Measurements from ENCODE around the gene PARM1. TPM values are rescaled to one million over a fixed set of nuclear protein-coding genes. Genes with fewer than 3 reads are reported as not detected.

The PARM1 gene
- total and polyA plus RNA-seq, 2 experiments from 2014 or later = 4.9 to 10.4 TPM

DNA sequence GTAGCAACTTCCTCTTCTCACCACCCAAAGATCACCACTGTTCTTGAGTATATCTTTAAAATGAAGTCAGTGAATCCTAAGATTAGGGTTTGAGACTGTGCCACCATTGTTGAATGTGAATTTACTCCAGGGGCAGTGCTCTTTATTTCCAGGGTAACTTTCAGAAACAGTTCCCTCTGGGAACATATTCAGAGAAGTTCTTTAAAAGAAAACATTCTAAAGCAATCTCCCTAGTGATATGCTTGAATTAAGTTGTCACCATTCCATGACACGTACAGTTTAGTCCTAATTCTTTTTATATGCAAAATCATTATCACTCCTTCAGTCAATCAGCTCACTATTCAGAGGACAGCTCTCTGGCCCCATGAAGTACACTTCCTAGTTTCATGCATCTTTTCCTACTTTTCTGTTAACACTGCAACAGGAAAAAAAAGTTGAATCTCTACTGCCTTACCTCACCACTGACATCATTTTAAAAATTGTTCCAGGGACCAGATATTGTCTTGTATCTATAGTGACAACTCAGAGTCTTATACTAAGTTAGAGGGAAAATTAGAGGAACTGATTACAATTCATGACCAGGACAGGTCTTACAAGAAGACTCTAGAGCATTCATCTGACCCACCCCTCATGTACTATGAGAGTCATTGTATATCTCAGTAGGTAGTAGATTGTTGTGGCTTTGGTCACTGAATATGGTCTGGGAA, 49.8 kb downstream of the PARM1 start:
- Mint-ChIP-seq H3K36me3 (ENCODE audit: low read depth) (no peaks in the 10 kb centered on the region), H3K4me1 (no peaks in the 10 kb centered on the region), H3K9me3 (peaks cover 4% of the 10 kb centered on the region; the same call in 2 of the 3 replicates), H3K27ac (no peak overlapping the region), H3K4me3 (no peak overlapping the region), H3K27me3 (ENCODE audit: insufficient read depth, low read depth, poor library complexity) (no peaks in the 10 kb centered on the region)
- Histone ChIP-seq H3K79me2 (replicated peaks; ENCODE audit: insufficient read depth) (no peaks in the 10 kb centered on the region), H3K36me3 (ENCODE audit: insufficient read depth) (peaks cover 7% of the 10 kb centered on the region; the same call in 1 of the 2 replicates), H3K4me1 (ENCODE audit: insufficient read depth) (no peaks in the 10 kb centered on the region), H3K4me2 (no peak overlapping the region), H3K27me3 (ENCODE audit: insufficient read depth) (no peaks in the 10 kb centered on the region), H3K27ac (ENCODE audit: low read depth) (no peak overlapping the region), H3F3A (replicated peaks; ENCODE audit: low read depth) (no peaks in the 10 kb centered on the region), H2AFZ (no peak overlapping the region), H4K20me1 (replicated peaks; ENCODE audit: insufficient read depth) (no peaks in the 10 kb centered on the region), H3K9me2 (ENCODE audit: insufficient read depth) (0 out of 2 replicates have a peak, but pooled peaks cover 5% of the 10 kb centered on the region), H3K4me3 (no peak overlapping the region)
- DNase-seq (ENCODE audit: low spot score) (no peak), ATAC-seq (no peak)
- TF ChIP-seq ZNF331 (CRISPR knock-in tag; IDR thresholded peaks at IDR 0.05; ENCODE audit: low read depth) (no peak), EZH2phosphoT487 (IDR thresholded peaks at IDR 0.05; ENCODE audit: unreplicated experiment) (no peak), EZH2 (IDR thresholded peaks at IDR 0.05; ENCODE audit: low read depth, unreplicated experiment) (no peak), STAT1 (IDR thresholded peaks at IDR 0.05; ENCODE audit: unreplicated experiment) (no peak), ZNF114 (CRISPR knock-in tag; IDR thresholded peaks at IDR 0.05) (no peak), JUNB (IDR thresholded peaks at IDR 0.05; ENCODE audit: unreplicated experiment) (no peak), NANOG (IDR thresholded peaks at IDR 0.05; ENCODE audit: borderline replicate concordance) (no peak), POLR2AphosphoS5 (IDR thresholded peaks at IDR 0.05; ENCODE audit: low read depth) (no peak), CREB1 (CRISPR knock-in tag; IDR thresholded peaks at IDR 0.05; ENCODE audit: low read depth) (no peak)
- TF ChIP-seq, protein P1, sequence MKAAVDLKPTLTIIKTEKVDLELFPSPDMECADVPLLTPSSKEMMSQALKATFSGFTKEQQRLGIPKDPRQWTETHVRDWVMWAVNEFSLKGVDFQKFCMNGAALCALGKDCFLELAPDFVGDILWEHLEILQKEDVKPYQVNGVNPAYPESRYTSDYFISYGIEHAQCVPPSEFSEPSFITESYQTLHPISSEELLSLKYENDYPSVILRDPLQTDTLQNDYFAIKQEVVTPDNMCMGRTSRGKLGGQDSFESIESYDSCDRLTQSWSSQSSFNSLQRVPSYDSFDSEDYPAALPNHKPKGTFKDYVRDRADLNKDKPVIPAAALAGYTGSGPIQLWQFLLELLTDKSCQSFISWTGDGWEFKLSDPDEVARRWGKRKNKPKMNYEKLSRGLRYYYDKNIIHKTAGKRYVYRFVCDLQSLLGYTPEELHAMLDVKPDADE (IDR thresholded peaks at IDR 0.05) = no peak
- TF ChIP-seq, protein P2, sequence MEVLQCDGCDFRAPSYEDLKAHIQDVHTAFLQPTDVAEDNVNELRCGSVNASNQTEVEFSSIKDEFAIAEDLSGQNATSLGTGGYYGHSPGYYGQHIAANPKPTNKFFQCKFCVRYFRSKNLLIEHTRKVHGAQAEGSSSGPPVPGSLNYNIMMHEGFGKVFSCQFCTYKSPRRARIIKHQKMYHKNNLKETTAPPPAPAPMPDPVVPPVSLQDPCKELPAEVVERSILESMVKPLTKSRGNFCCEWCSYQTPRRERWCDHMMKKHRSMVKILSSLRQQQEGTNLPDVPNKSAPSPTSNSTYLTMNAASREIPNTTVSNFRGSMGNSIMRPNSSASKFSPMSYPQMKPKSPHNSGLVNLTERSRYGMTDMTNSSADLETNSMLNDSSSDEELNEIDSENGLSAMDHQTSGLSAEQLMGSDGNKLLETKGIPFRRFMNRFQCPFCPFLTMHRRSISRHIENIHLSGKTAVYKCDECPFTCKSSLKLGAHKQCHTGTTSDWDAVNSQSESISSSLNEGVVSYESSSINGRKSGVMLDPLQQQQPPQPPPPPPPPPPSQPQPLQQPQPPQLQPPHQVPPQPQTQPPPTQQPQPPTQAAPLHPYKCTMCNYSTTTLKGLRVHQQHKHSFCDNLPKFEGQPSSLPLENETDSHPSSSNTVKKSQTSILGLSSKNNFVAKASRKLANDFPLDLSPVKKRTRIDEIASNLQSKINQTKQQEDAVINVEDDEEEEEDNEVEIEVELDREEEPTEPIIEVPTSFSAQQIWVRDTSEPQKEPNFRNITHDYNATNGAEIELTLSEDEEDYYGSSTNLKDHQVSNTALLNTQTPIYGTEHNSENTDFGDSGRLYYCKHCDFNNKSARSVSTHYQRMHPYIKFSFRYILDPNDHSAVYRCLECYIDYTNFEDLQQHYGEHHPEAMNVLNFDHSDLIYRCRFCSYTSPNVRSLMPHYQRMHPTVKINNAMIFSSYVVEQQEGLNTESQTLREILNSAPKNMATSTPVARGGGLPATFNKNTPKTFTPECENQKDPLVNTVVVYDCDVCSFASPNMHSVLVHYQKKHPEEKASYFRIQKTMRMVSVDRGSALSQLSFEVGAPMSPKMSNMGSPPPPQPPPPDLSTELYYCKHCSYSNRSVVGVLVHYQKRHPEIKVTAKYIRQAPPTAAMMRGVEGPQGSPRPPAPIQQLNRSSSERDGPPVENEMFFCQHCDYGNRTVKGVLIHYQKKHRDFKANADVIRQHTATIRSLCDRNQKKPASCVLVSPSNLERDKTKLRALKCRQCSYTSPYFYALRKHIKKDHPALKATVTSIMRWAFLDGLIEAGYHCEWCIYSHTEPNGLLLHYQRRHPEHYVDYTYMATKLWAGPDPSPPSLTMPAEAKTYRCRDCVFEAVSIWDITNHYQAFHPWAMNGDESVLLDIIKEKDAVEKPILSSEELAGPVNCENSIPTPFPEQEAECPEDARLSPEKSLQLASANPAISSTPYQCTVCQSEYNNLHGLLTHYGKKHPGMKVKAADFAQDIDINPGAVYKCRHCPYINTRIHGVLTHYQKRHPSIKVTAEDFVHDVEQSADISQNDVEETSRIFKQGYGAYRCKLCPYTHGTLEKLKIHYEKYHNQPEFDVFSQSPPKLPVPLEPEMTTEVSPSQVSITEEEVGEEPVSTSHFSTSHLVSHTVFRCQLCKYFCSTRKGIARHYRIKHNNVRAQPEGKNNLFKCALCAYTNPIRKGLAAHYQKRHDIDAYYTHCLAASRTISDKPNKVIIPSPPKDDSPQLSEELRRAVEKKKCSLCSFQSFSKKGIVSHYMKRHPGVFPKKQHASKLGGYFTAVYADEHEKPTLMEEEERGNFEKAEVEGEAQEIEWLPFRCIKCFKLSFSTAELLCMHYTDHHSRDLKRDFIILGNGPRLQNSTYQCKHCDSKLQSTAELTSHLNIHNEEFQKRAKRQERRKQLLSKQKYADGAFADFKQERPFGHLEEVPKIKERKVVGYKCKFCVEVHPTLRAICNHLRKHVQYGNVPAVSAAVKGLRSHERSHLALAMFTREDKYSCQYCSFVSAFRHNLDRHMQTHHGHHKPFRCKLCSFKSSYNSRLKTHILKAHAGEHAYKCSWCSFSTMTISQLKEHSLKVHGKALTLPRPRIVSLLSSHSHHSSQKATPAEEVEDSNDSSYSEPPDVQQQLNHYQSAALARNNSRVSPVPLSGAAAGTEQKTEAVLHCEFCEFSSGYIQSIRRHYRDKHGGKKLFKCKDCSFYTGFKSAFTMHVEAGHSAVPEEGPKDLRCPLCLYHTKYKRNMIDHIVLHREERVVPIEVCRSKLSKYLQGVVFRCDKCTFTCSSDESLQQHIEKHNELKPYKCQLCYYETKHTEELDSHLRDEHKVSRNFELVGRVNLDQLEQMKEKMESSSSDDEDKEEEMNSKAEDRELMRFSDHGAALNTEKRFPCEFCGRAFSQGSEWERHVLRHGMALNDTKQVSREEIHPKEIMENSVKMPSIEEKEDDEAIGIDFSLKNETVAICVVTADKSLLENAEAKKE (CRISPR knock-in tag; IDR thresholded peaks at IDR 0.05) = no peak
- TF ChIP-seq, protein P3, sequence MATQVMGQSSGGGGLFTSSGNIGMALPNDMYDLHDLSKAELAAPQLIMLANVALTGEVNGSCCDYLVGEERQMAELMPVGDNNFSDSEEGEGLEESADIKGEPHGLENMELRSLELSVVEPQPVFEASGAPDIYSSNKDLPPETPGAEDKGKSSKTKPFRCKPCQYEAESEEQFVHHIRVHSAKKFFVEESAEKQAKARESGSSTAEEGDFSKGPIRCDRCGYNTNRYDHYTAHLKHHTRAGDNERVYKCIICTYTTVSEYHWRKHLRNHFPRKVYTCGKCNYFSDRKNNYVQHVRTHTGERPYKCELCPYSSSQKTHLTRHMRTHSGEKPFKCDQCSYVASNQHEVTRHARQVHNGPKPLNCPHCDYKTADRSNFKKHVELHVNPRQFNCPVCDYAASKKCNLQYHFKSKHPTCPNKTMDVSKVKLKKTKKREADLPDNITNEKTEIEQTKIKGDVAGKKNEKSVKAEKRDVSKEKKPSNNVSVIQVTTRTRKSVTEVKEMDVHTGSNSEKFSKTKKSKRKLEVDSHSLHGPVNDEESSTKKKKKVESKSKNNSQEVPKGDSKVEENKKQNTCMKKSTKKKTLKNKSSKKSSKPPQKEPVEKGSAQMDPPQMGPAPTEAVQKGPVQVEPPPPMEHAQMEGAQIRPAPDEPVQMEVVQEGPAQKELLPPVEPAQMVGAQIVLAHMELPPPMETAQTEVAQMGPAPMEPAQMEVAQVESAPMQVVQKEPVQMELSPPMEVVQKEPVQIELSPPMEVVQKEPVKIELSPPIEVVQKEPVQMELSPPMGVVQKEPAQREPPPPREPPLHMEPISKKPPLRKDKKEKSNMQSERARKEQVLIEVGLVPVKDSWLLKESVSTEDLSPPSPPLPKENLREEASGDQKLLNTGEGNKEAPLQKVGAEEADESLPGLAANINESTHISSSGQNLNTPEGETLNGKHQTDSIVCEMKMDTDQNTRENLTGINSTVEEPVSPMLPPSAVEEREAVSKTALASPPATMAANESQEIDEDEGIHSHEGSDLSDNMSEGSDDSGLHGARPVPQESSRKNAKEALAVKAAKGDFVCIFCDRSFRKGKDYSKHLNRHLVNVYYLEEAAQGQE (IDR thresholded peaks at IDR 0.05; ENCODE audit: unreplicated experiment) = no peak
- TF ChIP-seq, protein P4, sequence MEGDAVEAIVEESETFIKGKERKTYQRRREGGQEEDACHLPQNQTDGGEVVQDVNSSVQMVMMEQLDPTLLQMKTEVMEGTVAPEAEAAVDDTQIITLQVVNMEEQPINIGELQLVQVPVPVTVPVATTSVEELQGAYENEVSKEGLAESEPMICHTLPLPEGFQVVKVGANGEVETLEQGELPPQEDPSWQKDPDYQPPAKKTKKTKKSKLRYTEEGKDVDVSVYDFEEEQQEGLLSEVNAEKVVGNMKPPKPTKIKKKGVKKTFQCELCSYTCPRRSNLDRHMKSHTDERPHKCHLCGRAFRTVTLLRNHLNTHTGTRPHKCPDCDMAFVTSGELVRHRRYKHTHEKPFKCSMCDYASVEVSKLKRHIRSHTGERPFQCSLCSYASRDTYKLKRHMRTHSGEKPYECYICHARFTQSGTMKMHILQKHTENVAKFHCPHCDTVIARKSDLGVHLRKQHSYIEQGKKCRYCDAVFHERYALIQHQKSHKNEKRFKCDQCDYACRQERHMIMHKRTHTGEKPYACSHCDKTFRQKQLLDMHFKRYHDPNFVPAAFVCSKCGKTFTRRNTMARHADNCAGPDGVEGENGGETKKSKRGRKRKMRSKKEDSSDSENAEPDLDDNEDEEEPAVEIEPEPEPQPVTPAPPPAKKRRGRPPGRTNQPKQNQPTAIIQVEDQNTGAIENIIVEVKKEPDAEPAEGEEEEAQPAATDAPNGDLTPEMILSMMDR (conservative IDR thresholded peaks at IDR 0.05; ENCODE audit: low read depth in 2 of 2) = no peak
